Coronary artery (tissue), 2 donors: ENCODE measurements around the gene NDUFAF8.

Experiments used
- DNase-seq: peaks from one replicate; pipeline ENCODE4 v3.0.0-alpha.2; 2017; ENCODE audit warnings: low spot score
- H3K27ac ChIP-seq, 2 donors: fragments of 200-600 bp; sonication (generic); one replicate each; pipeline ENCODE4 v1.5.1; 2016 to 2019
- H3K4me3 ChIP-seq: fragments of 200-600 bp; sonication (generic); 2 replicates; pipeline ENCODE4 v1.5.1; 2016; ENCODE audit warnings: mild to moderate bottlenecking, moderate library complexity
- TF ChIP-seq, protein P1 (sequence below): fragments of 200-600 bp; sonication (generic); IDR thresholded peaks from one replicate; pipeline ENCODE4 v1.5.1; 2019; ENCODE audit warnings: antibody characterized with exemption

Gene NDUFAF8

DNA sequence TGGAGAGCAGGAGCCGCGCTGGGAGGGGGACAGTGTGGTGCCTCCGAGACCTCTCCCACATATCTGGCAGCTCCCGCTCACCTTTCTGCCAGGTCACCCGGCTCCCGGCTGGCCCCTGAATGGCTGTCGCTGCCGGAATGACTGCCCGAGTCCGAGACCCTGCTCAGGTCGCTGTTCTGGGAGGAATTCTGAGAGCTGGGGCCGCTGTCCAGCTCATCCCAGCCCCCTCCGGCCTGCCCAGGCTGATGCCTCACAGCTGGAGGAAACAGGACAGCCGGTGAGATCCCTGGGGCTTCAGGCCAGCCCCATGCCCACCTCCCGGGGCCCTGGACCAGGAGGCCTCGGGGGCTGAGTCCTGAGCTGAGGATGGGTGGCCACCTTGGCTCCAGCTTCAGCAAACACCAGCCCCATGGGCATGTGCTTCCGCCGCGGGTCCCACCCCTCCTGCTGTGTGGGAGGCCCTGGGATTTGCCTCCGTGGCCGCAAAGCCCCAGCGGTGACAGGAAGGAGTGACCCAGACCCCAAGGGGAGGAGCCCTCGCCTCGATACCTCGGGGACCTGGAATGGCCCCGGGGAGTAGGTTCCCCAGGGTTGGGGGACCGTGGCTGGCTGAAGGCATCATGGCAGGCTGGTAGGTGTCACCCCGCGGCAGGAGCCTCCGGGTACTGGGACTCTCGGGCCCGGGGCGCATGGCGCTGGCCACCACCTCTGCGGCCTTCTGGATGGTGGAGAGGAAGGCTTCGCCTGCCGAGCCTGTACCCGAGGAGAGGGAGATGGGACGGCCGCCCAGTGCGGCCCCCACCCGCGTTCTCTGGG, 7.1 kb upstream of the NDUFAF8 start:
- no peak overlapping the region for H3K27ac ChIP-seq
- no peak for DNase-seq
- TF ChIP-seq, protein P1, sequence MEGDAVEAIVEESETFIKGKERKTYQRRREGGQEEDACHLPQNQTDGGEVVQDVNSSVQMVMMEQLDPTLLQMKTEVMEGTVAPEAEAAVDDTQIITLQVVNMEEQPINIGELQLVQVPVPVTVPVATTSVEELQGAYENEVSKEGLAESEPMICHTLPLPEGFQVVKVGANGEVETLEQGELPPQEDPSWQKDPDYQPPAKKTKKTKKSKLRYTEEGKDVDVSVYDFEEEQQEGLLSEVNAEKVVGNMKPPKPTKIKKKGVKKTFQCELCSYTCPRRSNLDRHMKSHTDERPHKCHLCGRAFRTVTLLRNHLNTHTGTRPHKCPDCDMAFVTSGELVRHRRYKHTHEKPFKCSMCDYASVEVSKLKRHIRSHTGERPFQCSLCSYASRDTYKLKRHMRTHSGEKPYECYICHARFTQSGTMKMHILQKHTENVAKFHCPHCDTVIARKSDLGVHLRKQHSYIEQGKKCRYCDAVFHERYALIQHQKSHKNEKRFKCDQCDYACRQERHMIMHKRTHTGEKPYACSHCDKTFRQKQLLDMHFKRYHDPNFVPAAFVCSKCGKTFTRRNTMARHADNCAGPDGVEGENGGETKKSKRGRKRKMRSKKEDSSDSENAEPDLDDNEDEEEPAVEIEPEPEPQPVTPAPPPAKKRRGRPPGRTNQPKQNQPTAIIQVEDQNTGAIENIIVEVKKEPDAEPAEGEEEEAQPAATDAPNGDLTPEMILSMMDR = no peak

DNA sequence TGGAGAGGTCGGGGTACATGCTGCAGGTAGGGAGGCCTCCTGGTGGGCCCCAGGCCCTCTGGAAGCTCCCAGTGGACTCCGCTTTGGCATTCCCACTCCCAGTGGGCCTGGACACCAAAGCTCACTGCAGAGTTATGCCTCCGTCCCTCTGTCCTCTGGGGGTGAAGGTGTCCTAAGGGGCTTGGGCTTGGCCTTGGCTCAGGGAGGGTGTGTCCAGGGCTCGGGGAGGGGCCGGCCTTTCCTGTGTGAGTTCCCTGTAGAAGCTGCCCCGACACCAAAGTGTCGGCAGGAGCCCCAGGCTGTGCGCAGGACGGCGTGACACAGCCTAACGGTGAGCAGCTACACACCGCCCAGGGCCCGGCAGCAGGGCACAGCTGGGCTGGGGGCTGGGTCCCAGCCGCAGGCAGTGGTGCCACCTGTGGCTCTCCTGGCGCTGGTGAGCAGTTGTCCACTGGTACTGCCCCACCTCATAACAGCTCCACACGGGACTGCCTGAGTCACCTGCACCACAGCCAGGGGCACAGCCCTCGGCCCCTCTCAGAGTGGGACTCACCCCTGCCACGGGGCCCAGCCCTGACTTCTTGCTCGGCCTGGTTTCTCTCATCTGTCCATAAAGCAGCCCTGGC, 6.4 kb upstream of the NDUFAF8 start:
- TF ChIP-seq, protein P1 = no peak
- H3K27ac ChIP-seq = no peak overlapping the region
- DNase-seq = no peak
- no peak overlapping the region for H3K4me3 ChIP-seq

More for the DNA sequence above, 7.1 kb upstream of the NDUFAF8 start:
- no peak overlapping the region for H3K4me3 ChIP-seq

DNA sequence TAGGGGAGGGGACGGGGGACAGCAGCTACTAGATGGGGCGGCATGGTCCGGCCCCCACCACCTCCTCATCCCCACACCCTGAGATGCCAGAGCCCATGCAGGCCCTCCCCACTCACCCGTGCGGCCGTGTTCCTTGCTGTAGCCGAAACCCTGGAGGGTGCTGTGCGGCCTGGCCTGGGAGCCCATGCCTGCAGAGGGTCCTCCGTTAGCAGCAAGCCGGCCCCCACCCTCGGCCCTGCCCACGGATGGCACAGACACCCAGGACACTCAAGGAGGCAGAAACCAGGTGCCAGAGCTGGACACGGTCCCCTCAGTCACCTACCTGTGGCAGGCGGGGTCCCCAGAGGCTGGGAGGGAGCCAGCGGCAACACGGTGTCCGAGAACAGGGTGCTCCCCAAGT, 5.8 kb upstream of the NDUFAF8 start:
- no peak overlapping the region for H3K4me3 ChIP-seq
- no peak overlapping the region for H3K27ac ChIP-seq
- TF ChIP-seq, protein P1 = no peak
- no peak for DNase-seq

DNA sequence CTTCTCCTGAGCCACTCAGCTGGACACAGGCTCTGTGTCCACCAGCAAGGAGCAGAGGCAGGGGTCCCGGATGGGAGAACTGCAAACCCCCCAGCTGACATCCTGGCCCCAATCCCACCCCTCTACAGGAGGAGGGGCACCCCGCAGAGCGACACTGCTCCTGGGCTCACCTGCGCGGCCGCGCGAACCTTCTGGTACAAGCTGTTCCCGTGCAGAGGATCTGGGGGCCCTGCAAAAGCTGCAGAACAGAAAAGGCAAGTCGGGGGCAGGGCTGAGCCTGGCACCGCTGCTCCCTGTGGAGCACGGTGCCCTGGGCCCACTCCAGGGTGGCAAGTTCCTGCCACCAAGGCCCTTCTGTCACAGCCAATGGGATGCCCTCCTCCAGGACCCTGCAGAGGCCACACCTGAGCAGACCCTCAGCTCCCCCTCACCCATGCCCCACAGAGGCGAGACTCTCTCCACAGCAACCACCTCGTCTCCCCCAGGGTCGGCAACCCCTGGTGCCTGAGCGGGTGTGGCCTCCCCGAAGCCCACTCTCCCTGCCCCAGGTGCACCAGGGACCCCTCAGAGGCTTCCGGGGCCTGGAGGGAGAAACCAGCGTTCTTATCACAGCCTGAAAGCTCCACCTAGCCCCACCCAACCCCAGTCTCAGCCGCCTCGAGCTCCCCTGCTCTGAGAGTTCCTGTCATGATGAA, 5.2 kb upstream of the NDUFAF8 start:
- TF ChIP-seq, protein P1 = no peak
- no peak overlapping the region for H3K4me3 ChIP-seq
- no peak for DNase-seq
- no peak overlapping the region for H3K27ac ChIP-seq

DNA sequence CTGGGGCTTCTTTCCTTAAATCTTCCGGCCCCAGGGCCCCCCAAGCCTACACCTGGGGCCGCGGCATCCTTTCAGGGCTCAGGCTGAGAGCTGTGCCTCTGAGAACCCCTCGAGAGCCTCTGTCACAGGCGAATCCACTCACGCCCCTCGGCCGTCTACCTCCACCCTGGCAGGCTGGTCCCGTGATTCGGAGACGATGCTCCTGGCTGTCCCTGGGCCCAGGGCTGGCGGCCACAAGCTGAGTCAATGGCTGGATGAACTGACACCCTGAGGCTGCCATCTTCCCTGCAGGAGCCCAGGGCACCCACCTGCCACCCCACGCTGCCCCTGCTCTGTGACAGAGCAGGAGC, 4.6 kb upstream of the NDUFAF8 start:
- DNase-seq = no peak
- no peak overlapping the region for H3K27ac ChIP-seq
- TF ChIP-seq, protein P1 = no peak
- no peak overlapping the region for H3K4me3 ChIP-seq

DNA sequence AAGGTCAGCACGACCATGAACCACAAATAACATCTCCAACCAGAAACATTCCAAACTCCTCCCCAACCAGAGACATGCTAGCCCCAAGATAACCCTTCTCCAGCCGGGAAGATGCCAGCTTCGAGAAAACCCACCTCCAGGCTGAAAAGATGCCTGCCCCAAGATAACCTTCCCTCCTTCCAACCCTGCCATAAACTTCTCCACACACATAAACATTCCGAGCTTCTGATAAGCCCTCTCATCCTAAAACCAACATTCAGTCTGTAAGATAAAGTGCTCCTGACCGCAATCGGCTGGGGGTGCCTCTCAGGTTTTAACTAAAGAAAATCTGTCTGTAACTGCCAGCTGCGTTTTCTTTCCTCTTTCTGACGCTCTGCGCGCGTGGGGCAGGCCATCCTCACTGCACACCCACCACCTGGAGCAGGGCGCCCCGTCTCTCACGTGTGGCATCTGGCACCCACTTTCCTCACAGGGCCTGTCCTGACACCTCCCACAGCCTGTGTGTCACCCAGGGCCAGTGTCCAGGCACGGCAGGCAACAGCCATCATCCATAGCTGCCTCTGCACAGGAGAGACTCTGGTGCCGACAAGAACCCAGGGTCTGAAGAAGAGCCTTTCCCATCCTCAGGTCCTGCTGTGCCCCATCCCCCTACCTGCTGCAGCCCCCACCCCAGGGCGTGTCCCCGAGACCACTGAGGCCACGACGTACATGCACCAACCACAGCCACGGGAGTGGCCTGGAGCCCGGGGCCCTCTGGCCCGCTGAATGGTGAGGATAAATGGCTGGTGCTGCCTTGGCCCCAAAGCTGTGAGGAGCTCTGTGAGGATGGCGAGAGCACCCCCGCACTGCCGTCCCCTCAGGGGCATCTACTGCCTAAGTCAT, 3.9 kb upstream of the NDUFAF8 start:
- no peak for DNase-seq
- Histone ChIP-seq H3K4me3 (no peak overlapping the region), H3K27ac (no peak overlapping the region)
- TF ChIP-seq, protein P1 = no peak
